DOHH2 (cell line): ENCODE data around the gene DCLK3.

Experiments
- EZH2phosphoT487 ChIP-seq: fragments of 200-600 bp; sonication (generic); IDR thresholded peaks from 2 replicates; pipeline ENCODE4 v1.6.1; 2017; ENCODE audit warnings: borderline replicate concordance, mild to moderate bottlenecking, antibody characterized with exemption, low read length, moderate library complexity, mixed read lengths
- TF ChIP-seq, protein P1 (sequence below): fragments of 200-600 bp; sonication (generic); IDR thresholded peaks from one replicate; pipeline ENCODE4 v1.5.1; 2014; ENCODE audit warnings: antibody characterized with exemption, mild to moderate bottlenecking, low read depth, low read length; ENCODE audit not compliant: poor library complexity, severe bottlenecking

DNA sequence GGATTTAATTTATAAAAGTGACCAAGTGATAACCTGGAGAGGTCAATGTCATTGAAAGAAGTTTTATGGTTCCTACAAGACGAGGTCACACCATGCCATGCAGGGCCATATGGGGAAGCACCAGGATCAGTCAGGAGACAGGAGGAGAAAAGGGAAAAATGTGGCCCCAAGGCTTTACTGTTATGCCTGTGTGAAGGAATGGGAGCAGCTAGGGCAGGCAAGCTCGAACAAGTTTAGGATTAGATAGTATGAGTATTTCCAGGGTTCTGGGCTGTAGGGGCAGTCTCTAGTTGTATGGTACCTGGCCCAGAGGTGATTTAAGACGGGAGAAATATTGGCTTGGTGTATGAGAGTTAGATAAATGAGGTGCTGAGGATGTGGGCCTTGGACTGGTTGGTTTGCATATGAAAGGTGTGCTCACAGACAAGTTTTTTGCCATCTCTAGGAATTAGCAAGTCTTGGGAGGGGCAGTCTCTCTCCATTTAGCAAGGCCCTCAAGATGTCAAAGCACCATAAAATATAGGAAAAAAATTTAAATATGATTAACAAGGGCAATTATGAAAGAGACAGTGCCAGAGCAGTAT is 36.3 kb upstream of the DCLK3 start:
- TF ChIP-seq, protein P1, sequence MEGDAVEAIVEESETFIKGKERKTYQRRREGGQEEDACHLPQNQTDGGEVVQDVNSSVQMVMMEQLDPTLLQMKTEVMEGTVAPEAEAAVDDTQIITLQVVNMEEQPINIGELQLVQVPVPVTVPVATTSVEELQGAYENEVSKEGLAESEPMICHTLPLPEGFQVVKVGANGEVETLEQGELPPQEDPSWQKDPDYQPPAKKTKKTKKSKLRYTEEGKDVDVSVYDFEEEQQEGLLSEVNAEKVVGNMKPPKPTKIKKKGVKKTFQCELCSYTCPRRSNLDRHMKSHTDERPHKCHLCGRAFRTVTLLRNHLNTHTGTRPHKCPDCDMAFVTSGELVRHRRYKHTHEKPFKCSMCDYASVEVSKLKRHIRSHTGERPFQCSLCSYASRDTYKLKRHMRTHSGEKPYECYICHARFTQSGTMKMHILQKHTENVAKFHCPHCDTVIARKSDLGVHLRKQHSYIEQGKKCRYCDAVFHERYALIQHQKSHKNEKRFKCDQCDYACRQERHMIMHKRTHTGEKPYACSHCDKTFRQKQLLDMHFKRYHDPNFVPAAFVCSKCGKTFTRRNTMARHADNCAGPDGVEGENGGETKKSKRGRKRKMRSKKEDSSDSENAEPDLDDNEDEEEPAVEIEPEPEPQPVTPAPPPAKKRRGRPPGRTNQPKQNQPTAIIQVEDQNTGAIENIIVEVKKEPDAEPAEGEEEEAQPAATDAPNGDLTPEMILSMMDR, result no peak
- TF ChIP-seq EZH2phosphoT487, result no peak
